Measurements from ENCODE around the gene IQCE. TPM values are rescaled to one million over a fixed set of nuclear protein-coding genes. Genes with fewer than 3 reads are reported as not detected.

The IQCE gene
- total RNA-seq, 3 donors from 2014 or later (not counting 1 experiment from before 2014, with no cell fraction given), result 9.6 to 13.5 (median 11.3) TPM

GRCh38 chr7:2660359-2661095 lies 101.7 kb downstream of the IQCE start:
- no peak for ATAC-seq
- Histone ChIP-seq H3K36me3 (ENCODE audit: control insufficient read depth, insufficient read depth, low read length) (no peaks in the 10 kb centered on the region), H3K9me3 (ENCODE audit: control insufficient read depth, insufficient read depth, low read length) (no peaks in the 10 kb centered on the region), H3K27ac (ENCODE audit: low read length) (no peak overlapping the region), H3K27me3 (ENCODE audit: control insufficient read depth, insufficient read depth, low read length) (no peaks in the 10 kb centered on the region), H3K4me1 (ENCODE audit: control insufficient read depth, insufficient read depth, low read length) (no peaks in the 10 kb centered on the region), H3K4me3 (ENCODE audit: low read length) (no peak overlapping the region)
- Mint-ChIP-seq H3K4me3 (no peak overlapping the region), H3K36me3 (no peaks in the 10 kb centered on the region), H3K27ac (no peak overlapping the region), H3K9me3 (no peaks in the 10 kb centered on the region), H3K27me3 (ENCODE audit: low read depth in 2 of 2) (no peaks in the 10 kb centered on the region), H3K4me1 (peaks cover 0 to 7% of the 10 kb centered on the region in 2 donors)
- intact Hi-C loops (cut with micrococcal nuclease), result no loop called here
- 92% methylated on average over 31 of the region's 36 CpGs for WGBS (ENCODE audit: insufficient coverage)
- no peak for TF ChIP-seq CTCF (IDR thresholded peaks at IDR 0.05)
- no peak for DNase-seq

- WGBS (ENCODE audit: insufficient coverage), result 96% methylated on average over 10 of the region's 10 CpGs
- Mint-ChIP-seq H3K9me3 (no peaks in the 10 kb centered on the region), H3K27ac (no peak overlapping the region), H3K4me3 (no peak overlapping the region), H3K36me3 (no peaks in the 10 kb centered on the region), H3K4me1 (peaks cover 0 to 7% of the 10 kb centered on the region in 2 donors), H3K27me3 (ENCODE audit: low read depth in 2 of 2) (no peaks in the 10 kb centered on the region)
- Histone ChIP-seq H3K4me3 (ENCODE audit: low read length) (no peak overlapping the region), H3K4me1 (ENCODE audit: control insufficient read depth, insufficient read depth, low read length) (no peaks in the 10 kb centered on the region), H3K9me3 (ENCODE audit: control insufficient read depth, insufficient read depth, low read length) (no peaks in the 10 kb centered on the region), H3K27me3 (ENCODE audit: control insufficient read depth, insufficient read depth, low read length) (no peaks in the 10 kb centered on the region), H3K36me3 (ENCODE audit: control insufficient read depth, insufficient read depth, low read length) (no peaks in the 10 kb centered on the region), H3K27ac (ENCODE audit: low read length) (no peak overlapping the region)
- ATAC-seq (no peak), DNase-seq (no peak)
- no peak for TF ChIP-seq CTCF (IDR thresholded peaks at IDR 0.05)
- intact Hi-C loops (cut with micrococcal nuclease), result no loop called here
Observed at GRCh38 chr7:2661096-2661449, 102.3 kb downstream of the IQCE start.

GRCh38 chr7:2661602-2662272 lies 103.0 kb downstream of the IQCE start:
- no peak for TF ChIP-seq CTCF (IDR thresholded peaks at IDR 0.05)
- no peak overlapping the region for H3K27ac Mint-ChIP-seq
- no peak for ATAC-seq
- Histone ChIP-seq H3K27me3 (ENCODE audit: control insufficient read depth, insufficient read depth, low read length) (peaks cover 2% of the 10 kb centered on the region), H3K9me3 (ENCODE audit: control insufficient read depth, insufficient read depth, low read length) (no peaks in the 10 kb centered on the region), H3K27ac (ENCODE audit: low read length) (no peak overlapping the region), H3K4me3 (ENCODE audit: low read length) (no peak overlapping the region), H3K36me3 (ENCODE audit: control insufficient read depth, insufficient read depth, low read length) (no peaks in the 10 kb centered on the region), H3K4me1 (ENCODE audit: control insufficient read depth, insufficient read depth, low read length) (no peaks in the 10 kb centered on the region)
- H3K9me3 Mint-ChIP-seq, result no peaks in the 10 kb centered on the region
- no peaks in the 10 kb centered on the region for H3K36me3 Mint-ChIP-seq
- H3K4me1 Mint-ChIP-seq, result peaks cover 0 to 7% of the 10 kb centered on the region in 2 donors
- no peak overlapping the region for H3K4me3 Mint-ChIP-seq
- WGBS (ENCODE audit: insufficient coverage), result 89% methylated on average over 43 of the region's 43 CpGs
- no peak for DNase-seq
- no peaks in the 10 kb centered on the region for H3K27me3 Mint-ChIP-seq (ENCODE audit: low read depth in 2 of 2)
- intact Hi-C loops (cut with micrococcal nuclease), result no loop called here

Measured in natural killer cell (primary cell).